Panc1 (cell line): ENCODE results near the gene KIAA0930. TPM values are rescaled to one million over a fixed set of nuclear protein-coding genes. Genes with fewer than 3 reads are reported as not detected.

Experiments
- ATAC-seq: fragments of 200-7000 bp; cut with Tn5 transposase; 2 replicates; pipeline ENCODE4 v1.9.1; 2020; ENCODE audit warnings: mild to moderate bottlenecking, moderate library complexity
- BruUV-seq: library from RNA; stranded (reverse); fragments of 400-500 nt; replicated peaks from 2 replicates; lab custom pipeline; 2021; lab: Mats Ljungman, UMichigan
- CTCF ChIA-PET: fragments of 300-600 bp; sonication (Branson Sonifier 250); formaldehyde crosslinking; loops from one replicate; lab custom pipeline; 2022; ENCODE audit warnings: antibody characterized with exemption; lab: Charles Lee
- POLR2A ChIA-PET: fragments of 300-600 bp; sonication (Branson Sonifier 250); formaldehyde crosslinking; loops from one replicate; lab custom pipeline; 2022; ENCODE audit warnings: antibody characterized with exemption; lab: Charles Lee
- DNase-seq: peaks from one replicate; pipeline ENCODE4 v3.0.0-alpha.2; 2010; ENCODE audit warnings: low read depth, low spot score
- H3K27ac ChIP-seq: 2 replicates; pipeline ENCODE4 v1.5.1; 2011; ENCODE audit warnings: mild to moderate bottlenecking, low read length, inconsistent platforms
- H3K27me3 ChIP-seq: fragments of 200-500 bp; sonication (Bioruptor generic); 2 replicates; pipeline ENCODE4 v1.6.0; 2014; ENCODE audit warnings: low read length, inconsistent platforms; ENCODE audit not compliant: control insufficient read depth, insufficient read depth
- H3K36me3 ChIP-seq: fragments of 200-500 bp; sonication (Bioruptor generic); 2 replicates; pipeline ENCODE4 v1.5.1; 2014; ENCODE audit warnings: inconsistent platforms, mild to moderate bottlenecking, low read length, moderate library complexity; ENCODE audit not compliant: control insufficient read depth, insufficient read depth
- H3K4me1 ChIP-seq: 2 replicates; pipeline ENCODE4 v1.5.1; 2011; ENCODE audit warnings: inconsistent platforms, mild to moderate bottlenecking, low read length, moderate library complexity; ENCODE audit not compliant: control insufficient read depth, insufficient read depth
- H3K4me3 ChIP-seq, 2 experiments: 2 replicates each; pipeline ENCODE4 v1.5.1; 2011 to 2012; ENCODE audit warnings: low read depth in 2 of 2, low read length in 2 of 2, mild to moderate bottlenecking in 2 of 2, inconsistent platforms in 1 of 2, moderate library complexity in 1 of 2
- H3K9me3 ChIP-seq: fragments of 200-500 bp; sonication (Bioruptor generic); 2 replicates; pipeline ENCODE4 v1.5.1; 2014; ENCODE audit warnings: low read depth, mild to moderate bottlenecking, inconsistent platforms, low read length, moderate library complexity; ENCODE audit not compliant: control insufficient read depth, insufficient read depth
- CTCF ChIP-seq: fragments of 450-650 bp; IDR thresholded peaks from 2 replicates; pipeline ENCODE4 v1.5.1; 2017; ENCODE audit warnings: mild to moderate bottlenecking
- POLR2AphosphoS5 ChIP-seq: IDR thresholded peaks from 2 replicates; pipeline ENCODE4 v1.6.1; 2012; ENCODE audit warnings: mild to moderate bottlenecking, low read depth, low read length, moderate library complexity
- REST ChIP-seq, 2 experiments: IDR thresholded peaks; 2 replicates each; pipeline ENCODE4 v1.6.1; 2011 to 2012; ENCODE audit warnings: low read depth in 2 of 2, control low read depth in 1 of 2, low read length in 1 of 2, mild to moderate bottlenecking in 1 of 2, moderate library complexity in 1 of 2; ENCODE audit not compliant: insufficient read depth in 1 of 2
- SIN3A ChIP-seq: IDR thresholded peaks from 2 replicates; pipeline ENCODE4 v1.6.1; 2012; ENCODE audit warnings: low read depth, mild to moderate bottlenecking, low read length, moderate library complexity, borderline replicate concordance; ENCODE audit not compliant: insufficient read depth
- TCF7L2 ChIP-seq: IDR thresholded peaks from 2 replicates; pipeline ENCODE4 v1.6.1; 2011; ENCODE audit warnings: mild to moderate bottlenecking, low read depth, low read length, inconsistent platforms
- in situ Hi-C: cut with HindIII; loops from 2 replicates; pipeline ENCODE4 v1.10.0; 2016; ENCODE audit warnings: low sequenced_read_pairs, low pct_unique_long_range_greater_than_20kb
- intact Hi-C: fragments of 100-400 bp; cut with micrococcal nuclease; formaldehyde crosslinking; loops from one replicate; pipeline ENCODE4 v1.10.0; 2022; ENCODE audit not compliant: unreplicated experiment
- total RNA-seq: library from RNA; stranded (reverse); gene quantifications from one replicate; pipeline ENCODE4 v1.2.1, GENCODE V29; 2021; ENCODE audit not compliant: unreplicated experiment

KIAA0930 gene
- total RNA-seq, 1 experiment from 2014 or later, result 42.5 TPM

- in situ Hi-C loops (no loop called here), intact Hi-C loops (no loop called here)
- TF ChIP-seq TCF7L2 (no peak), SIN3A (no peak), POLR2AphosphoS5 (no peak), CTCF (no peak), REST (IDR thresholded peaks at IDR 0.05; ENCODE audit: insufficient read depth in 1 of 2, low read depth in 2 of 2, low read length in 1 of 2) (no peak)
- Histone ChIP-seq H3K4me3 (no peak overlapping the region), H3K4me1 (no peaks in the 10 kb centered on the region; the same call in 1 of the 2 replicates), H3K9me3 (no peaks in the 10 kb centered on the region), H3K36me3 (no peaks in the 10 kb centered on the region), H3K27me3 (no peaks in the 10 kb centered on the region), H3K27ac (no peak overlapping the region)
- no TSS peak for BruUV-seq
- ChIA-PET POLR2A (no interaction called here), CTCF (no interaction called here)
- DNase-seq (no peak), ATAC-seq (no peak)
Measured at GRCh38 chr22:45281010-45281409, 40.3 kb upstream of the KIAA0930 start.

GRCh38 chr22:45280587-45280980 is 39.9 kb upstream of the KIAA0930 start:
- H3K27ac ChIP-seq, result no peak overlapping the region
- POLR2A ChIA-PET, result no interaction called here
- no TSS peak for BruUV-seq
- H3K4me3 ChIP-seq, result no peak overlapping the region
- no peak for ATAC-seq
- intact Hi-C loops (no loop called here), in situ Hi-C loops (no loop called here)
- H3K9me3 ChIP-seq, result no peaks in the 10 kb centered on the region
- H3K36me3 ChIP-seq, result no peaks in the 10 kb centered on the region
- no peak for DNase-seq
- CTCF ChIA-PET, result no interaction called here
- no peaks in the 10 kb centered on the region; the same call in 1 of the 2 replicates for H3K4me1 ChIP-seq
- no peak for TF ChIP-seq SIN3A
- no peak for TF ChIP-seq POLR2AphosphoS5
- TF ChIP-seq REST (IDR thresholded peaks at IDR 0.05; ENCODE audit: insufficient read depth in 1 of 2, low read depth in 2 of 2, low read length in 1 of 2), result no peak
- no peak for TF ChIP-seq TCF7L2
- TF ChIP-seq CTCF, result no peak
- H3K27me3 ChIP-seq, result no peaks in the 10 kb centered on the region
